ENCODE measurements around the gene GLP2R.

The GLP2R gene

DNA sequence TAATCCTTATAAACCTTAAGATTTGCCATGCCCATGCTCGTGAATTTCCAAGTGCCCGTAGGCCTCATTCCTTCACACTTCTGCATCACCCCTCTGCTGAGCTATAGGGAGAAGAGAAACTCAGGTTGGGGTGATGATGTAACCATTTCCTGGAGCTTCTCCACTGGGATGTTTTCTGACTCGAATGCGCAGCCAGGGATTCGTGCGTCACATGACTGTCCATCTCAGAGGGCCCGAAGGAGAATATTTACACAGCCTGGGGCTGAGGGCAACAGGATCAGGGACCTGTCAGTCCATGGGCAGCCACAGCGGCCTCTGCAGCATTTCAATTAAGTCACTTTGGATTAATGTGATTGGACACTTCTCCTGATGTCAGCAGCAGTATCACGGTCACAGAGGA, 12.6 kb upstream of the GLP2R start:
- no peak for DNase-seq (ENCODE audit: low read depth)

DNA sequence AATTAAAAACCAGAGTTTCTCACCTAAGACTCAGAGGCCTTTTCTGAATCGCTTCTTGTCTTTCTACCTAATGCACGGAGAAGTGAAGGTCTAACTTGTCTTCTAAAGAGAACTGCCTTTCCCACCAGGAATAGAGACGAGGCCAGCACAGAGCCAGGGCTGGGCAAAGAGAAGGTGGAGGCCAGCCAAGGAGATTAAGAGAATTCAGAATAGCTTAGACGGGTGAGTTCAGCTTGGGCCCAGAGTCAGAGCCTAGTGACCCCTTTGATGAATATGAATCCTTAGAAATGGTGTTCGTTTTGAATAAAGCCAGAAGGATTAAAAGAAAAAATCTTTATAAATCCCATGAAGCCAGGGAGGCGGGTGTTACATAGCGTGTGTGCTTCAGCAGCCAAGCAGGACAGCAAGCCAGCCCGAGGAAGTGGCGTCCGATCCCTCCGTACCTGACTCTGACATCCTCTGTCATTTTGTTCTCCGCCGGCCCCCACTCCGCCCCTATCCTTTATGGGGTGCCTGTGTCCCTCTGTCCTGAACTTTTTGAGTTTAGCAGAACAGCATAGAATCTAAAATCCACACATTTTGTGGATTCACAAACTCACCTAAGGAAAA, 11.3 kb upstream of the GLP2R start:
- DNase-seq (ENCODE audit: low read depth) = no peak

DNA sequence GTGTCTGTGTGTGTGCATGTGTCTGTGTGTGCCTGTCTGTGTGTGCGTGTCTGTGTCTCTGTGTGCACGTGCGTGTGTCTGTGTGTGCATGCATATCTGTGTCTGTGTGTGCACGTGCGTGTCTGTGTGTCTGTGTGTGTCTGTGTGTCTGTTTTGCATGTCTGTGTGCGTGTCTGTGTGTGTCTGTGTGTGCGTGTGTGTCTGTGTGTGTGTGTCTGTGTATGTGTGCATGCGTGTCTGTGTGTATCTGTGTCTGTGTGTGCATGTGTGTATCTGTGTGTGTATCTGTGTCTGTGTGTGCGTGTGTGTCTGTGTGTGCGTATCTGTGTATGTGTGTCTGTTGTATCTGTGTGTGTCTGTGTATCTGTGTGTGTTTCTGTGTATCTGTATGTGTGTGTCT, 9.3 kb upstream of the GLP2R start:
- no peak for DNase-seq (ENCODE audit: low read depth)

DNA sequence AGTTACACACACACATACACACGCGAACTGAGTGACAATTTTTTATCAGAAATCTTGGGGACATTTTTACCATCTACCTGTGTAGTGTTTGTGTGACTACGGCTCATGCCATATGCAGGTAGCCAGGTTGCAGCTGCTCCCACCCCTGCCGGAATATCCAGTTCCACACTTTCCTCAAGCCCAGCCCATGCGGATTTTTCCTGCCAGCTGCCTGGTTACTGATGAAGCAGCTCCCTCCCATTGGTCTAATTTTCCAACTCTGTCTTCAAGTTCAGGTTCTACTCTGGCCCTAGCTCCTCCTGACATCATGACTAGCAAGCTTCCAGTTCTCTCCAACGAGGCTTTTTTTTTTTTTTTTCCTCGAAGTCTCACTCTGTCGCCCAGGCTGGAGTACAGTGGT, 8.6 kb upstream of the GLP2R start:
- DNase-seq (ENCODE audit: low read depth) = no peak

DNA sequence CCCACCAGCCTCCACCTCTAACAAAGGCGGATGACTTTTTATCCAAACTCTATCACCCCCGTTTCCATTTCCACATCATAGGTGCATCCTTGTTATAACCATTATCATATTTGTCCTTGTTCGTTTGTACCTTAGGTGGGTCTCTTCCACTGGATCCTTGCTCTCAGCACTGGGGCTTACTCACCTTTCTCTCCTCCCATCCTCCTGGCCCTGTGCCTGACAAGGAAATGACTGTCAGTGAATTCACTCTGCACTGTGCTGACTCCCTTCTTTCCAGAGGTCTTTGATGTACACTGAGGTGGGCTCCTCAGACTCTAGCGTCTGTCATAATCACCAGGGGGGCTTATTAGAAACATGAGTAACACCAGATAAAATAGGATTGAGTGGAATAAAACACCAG, 7.0 kb upstream of the GLP2R start:
- DNase-seq (ENCODE audit: low read depth) = no peak

DNA sequence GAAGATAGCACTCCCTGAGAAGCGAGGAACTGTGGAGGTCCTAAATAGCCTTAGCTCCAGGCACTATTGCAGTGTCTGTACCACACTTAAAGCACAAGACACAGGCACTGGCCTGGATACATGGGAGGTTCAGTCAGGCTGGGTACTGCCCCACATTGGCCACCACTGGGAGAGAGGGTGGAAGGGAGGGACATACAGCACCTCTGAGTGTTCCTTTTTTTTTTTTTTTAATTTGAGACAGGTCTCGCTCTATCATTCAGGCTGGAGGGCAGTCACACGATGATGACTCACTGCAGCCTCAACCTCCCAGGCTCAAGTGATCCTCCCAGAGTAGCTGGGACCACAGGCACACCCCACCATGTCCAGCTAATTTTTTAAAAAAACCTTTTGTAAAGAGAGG, 5.3 kb upstream of the GLP2R start:
- no peak for DNase-seq (ENCODE audit: low read depth)

DNA sequence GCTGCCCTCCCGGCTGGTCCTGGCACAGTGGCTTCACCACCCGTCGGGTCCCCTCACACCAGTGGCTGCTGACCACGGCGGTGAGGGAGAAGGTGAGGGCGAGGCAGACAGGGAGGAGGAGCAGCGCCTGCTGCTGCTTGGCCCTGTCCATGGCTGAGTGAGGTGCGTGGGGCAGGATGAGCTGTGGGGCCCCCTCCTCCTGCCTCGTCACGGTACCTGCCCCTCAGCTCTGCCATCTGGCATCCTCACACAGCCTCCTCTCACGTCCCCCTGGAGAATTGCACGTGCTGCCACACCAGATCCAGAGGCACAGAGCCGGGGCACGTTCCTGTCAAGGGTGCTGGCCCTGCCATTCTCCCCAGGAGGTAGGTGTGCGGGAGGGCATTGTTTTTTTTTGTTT, 3.8 kb upstream of the GLP2R start, which contains the start of gene GSG1L2:
Gene GSG1L2, minus strand, starts transcription at position 159 of the 400 bp plus-strand sequence. Its CDS starts 8 bp downstream, at position 151.
- DNase-seq (ENCODE audit: low read depth) = no peak

DNA sequence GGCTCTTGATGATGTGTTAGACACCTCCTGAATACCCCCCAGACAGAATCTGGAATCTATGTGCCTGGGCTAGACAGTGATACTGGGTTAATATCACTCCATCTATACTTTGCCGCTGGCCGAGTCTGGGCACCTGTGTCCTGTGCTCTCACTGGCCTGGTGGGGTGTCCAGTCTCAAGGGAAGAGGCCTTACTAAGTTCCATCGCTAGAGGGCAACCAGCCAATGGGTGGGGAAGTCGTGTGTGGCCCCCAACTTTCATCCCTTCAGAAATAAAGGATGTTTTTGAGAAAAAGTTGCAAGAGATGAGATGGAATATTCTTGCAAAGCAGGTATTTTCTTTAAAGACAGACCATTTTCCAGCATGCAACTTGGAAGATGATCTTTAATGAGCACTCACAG, 1.6 kb upstream of the GLP2R start:
- no peak for DNase-seq (ENCODE audit: low read depth)

DNA sequence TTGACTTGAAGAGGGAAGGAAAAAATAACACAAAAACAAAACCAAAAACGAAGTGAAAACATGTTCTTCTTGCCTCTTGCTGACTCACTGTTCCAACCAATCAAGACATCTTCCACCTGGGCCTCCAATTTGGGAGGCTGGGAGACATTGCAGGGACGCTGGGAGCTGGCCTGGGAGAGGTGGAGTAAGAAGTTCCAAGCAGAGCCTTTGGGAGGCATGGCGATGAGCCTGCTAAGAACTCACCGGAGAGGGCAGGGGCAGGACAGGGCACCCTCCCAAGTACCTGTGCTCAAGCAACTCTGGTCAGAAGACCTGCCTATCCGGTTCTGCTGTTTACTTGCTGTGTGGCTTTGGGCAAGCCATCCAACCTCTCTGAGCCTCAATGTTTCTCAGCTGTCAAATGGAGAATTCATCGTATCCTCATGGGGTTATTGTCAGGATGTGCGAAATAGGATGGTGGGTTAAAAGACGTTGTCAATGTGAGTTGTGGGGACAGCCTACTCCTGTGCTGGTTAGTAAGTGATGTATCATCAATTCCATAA, 856 bp upstream of the GLP2R start:
- no peak for DNase-seq (ENCODE audit: low read depth)

DNA sequence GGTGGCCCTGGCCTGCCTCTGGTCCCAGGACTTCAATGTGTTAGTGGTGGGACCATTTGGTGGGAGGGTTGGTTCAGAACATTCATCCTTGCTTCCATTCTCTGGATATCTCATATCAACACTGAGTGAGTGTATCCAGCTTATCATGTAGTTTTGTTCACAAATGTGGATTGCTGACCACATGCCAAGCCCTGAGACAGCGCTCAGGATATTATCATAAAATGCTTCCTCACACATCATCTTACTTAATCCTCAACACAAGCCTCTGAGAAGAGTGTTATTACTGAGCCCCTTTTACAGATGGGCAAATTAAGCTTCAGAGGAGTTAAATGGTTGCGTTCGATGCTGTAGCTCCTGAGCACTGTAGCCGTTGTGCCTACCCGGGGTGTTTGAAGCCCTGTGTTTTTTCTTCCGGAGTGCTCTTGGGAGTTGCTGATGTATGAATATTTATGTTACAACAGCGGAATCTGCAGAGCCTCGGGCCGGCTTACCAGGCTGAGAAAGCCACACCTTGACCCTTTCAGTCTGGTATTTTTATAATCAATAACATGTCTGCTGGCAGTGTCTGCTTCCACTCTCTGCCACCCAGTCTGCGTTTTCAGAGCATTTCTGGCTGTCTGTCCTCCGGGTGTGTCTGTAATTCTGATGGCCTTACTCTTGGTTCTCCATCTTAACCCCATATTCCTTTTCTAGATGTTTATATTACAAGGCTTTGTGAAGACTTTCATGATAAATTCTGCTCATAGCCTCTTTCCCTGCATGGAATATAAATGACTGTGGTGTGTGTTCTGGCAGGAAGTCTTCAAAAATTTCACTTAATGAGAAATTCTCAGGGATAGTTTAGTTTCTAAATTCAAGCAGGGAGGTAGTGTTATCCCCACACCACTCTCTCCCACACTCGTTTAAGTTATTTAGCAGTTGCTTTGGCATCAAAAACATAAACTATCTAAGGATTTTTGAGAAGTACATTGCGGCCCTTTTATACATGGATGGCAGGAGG, 2.9 kb downstream of the GLP2R start:
- no peak for DNase-seq (ENCODE audit: low read depth)

DNA sequence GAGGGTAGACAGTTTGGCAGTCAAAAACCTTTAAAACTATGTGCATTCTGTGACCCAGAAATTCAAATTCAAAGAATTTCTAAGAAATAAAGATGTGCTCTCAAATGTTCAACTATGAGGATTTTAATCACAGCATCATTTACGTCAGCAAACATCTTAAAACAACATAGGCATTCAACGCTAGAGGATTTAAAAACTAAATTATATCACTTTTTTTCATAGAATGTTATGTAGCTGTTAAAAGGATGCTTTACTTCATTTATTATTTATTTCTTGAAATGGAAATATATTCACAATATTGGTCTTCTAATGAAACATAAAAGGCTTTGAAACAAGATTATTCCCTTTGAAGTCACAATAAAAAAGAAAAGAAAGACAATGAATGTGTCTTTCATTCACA, 3.6 kb downstream of the GLP2R start:
- no peak for DNase-seq (ENCODE audit: low read depth)

DNA sequence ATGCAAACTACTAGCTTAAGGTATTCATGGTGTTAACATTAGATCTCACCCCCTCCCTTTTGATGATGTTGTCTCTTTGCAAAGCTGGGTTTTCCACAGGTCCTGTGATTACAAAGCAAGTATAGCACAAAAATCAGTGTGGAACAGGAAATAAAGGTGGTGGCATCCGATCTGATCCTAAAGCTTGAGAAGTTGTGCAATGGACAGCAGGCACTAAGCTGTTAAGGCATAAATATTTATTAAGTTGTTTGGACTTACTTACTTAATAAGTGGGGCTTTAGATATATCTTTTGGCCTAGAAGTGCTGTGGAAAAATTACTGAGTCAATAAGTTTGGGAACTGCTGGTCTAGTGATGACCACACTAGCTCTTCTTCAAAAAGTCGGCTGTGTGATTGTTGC, 5.0 kb downstream of the GLP2R start:
- DNase-seq (ENCODE audit: low read depth) = no peak

DNA sequence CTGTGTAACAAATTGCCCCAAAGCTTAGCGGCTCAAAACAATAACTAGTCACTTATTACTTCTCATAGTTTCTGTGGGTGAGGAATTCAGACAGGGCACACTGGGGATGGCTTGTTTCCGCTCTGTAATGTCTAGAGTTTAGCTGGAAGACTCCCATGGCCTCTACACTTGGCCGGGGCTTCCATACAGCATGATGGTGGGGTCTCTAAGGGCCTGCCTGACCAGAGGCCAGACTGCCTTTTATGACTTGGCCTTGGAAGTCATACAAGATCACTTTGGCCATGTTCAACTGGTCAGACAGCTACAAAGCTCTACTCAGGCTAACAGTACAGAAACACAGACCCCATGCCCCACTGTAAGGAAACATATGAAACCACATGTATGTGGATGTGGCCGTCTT, 8.2 kb downstream of the GLP2R start:
- DNase-seq (ENCODE audit: low read depth) = no peak

DNA sequence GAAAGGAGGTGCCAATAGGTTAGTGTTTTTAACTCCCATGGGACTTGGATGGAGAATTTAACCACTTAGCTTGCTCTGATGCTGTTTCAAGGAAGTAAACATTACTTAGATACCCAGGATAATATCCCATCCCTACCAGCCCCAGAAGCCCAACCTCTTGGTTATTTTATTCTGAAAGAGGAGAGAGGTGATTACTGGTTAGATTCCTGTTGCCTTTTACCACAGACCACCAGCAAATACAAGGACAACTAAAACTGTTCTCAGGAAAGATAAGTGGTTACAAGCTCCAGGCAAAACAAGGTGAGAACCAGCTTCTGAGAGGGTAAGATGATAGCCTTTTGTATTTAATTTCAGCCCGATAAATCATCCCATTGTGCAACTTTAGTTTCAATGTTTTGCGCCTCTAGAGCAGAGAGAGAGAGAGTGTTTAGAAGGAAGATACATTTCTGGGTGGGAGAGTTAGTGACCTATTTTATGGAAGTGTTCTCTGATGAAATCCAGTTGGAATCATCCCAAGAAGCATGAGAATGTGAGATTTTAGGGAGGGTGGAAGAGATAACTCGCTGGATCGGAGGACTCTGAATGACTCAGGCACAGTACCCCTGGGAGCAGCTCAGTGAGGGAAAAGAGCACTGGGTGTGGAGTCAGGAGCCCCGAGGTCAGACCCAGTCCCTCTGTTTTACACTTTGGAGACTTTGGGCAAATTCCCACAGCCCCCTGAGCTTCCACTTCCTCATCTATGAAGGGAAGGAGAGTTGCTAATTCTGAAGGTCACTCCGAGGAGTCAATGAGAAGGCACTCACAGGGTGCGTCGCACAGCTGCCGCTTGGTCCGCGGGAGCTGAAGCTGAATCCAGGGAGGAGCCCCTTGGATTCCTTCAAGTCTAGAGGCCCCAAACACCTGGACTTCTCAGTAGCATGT, 12.1 kb downstream of the GLP2R start:
- DNase-seq (ENCODE audit: low read depth) = peak; percentile 34

DNA sequence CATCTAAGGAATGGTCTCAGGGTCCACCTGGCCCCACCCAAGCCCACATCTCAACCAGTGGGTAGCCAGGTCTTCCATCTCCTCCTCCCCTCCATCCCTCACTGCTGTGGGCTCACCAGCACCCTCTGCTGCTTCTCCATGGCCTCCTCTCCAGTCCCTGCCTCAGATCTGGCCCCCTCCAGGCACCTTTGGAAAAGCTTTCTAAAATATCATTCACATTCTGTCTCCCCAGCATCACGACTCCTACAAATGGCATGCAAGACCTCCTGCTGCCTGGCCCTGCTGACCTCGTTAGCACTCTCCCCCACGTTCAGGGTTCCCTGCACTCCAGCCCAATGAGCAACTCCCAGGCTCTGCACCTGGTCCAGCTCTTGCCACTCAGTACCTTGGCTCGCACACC, 13.7 kb downstream of the GLP2R start:
- DNase-seq (ENCODE audit: low read depth) = no peak

DNA sequence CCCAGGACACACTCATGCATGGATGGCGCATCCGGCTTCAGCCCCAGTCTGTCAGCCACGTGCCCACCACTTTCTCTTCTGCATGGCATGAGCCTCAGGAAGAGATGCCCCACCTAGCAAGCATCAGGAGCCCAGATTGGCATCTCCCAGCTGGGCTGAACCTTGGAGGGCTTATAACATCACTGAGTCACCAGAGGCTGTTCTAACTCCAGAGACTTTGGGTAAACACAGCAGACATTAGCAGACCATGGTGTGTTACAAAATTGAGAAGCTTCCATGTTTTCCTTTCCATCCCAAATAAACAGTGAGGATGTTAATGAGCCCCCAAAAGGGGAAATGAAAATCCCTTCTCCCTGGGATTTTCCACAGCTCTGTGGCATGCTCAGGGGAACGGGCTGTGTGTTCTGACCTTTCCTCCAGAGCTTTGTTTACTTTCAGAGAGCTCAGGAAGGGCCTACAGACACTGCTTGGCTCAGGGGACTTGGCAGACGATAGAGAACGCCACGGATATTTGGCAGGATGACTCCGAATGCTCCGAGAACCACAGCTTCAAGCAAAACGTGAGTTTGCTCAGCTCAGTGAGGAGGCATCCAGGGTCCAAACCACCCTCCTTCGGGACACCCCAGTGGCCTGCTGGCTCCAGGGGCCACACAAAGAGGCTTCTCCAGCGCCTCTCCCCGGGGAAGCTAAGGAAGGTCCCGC, 16.5 kb downstream of the GLP2R start:
- DNase-seq (ENCODE audit: low read depth) = peak; percentile 27

DNA sequence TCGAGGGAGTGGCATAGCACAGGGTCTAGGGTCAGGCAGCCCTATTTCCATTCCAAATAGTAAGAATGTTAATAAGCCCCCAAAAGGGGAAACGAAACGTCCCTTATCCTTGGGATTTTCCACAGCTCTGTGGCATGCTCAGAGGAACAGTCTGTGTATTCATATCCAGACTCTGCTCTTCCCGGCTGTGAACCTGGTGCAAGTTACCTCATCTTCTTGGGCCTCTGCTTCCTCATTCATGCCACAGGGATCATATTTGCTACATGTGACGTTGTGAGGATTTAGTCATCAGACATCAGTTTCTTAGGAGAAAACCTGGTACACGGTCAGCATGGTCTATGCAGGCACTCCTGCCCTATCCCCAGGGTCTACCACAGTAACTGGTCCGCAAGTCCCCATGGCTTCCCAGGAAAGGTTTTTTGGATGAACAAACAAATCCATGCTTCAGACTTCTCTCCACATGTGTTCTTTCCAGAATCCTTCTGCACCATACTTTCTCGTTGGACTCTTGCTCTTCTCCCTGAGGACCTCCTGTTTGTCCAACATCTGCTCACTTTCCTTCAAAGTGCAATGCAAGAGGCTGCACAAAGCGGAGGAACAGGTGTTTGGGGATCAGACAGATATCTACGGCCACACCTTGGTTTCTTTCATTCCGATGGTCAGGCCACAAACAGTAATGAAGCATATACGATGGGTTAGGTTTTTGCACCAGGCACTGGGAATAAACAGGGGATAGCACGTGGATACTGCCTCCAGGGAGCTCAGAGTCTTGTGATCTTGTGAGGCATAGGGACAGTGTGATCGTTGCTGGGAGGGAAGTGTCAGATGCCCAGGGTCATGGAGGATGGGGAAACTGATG, 17.7 kb downstream of the GLP2R start:
- no peak for DNase-seq (ENCODE audit: low read depth)

DNA sequence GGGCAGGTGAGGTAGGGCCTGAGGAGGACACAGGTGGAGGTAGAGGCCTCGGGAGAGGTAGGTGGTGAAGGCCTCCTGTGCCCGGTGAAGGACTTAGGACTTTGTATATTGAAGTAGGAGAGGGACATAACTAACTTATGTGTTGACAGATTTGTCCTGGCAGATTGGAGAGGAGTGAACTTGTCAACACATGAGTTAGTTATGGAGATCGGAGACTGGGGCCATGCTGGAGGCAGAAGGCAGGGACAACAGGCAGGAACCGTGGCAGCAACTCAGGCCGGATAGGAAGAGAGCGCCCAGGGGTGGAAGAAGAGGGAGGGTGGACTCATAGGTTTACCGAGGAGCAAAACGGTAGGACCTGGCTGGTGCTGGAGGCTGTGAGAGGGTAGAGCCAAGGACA, 18.4 kb downstream of the GLP2R start:
- DNase-seq (ENCODE audit: low read depth) = no peak

DNA sequence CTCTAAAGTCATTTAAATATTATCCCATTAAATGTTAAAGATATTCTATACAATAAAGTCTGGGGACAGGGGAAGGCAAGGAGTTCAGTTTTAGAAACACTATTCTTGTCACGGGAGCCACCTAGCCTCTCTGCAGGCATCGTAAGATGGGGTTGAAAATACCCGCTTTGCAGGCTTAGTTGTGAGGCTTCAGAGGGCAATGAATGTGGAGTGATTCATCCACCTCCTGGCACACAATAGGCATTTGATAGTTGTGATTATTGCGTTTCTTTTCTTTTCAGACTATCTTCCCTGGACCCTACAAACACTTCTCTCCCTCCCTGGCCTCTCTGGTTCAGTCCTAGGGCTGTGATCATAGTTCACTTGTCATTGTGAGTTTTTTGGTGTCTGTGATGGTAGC, 19.6 kb downstream of the GLP2R start:
- no peak for DNase-seq (ENCODE audit: low read depth)

DNA sequence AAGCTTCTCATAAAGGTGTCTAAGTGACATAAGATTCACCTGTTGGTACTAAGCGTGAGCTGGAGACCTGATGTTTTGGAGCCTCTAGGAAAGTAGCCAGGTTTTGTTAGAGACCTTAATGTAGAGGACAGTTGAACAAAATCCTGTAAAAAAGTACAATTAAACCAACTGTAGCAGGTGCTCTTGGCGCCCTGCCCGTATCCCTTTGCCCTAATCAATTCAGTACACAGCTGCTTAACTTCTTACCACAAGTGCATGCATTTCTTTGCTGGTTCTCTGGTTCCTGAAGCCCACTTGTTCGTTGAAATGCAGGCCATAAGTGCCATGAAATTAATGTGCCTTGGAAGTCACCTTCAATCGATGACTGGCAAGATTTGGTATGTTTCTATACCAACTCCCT, 24.4 kb downstream of the GLP2R start:
- no peak for DNase-seq (ENCODE audit: low read depth)

DNA sequence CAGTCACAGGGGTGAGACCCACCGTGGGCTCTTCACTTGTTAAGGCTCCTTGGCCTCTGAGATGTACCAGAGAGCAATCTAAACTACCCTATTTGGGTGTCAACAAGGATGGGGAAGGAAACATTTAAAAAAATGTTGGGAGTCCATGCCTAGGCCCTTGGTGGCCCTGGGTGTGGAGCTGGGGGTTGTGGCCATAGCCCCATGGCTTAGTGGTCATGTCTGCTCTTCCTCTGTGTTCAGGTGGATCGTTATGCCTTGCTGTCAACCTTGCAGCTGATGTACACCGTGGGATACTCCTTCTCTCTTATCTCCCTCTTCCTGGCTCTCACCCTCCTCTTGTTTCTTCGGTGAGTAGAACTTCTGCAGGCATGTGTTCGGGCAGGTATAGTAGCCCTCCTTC, 28.5 kb downstream of the GLP2R start:
- DNase-seq (ENCODE audit: low read depth) = no peak
